IPS DF 4.7 (cell line): ENCODE measurements around the gene FBXL4.

Experiments
- DNase-seq: peaks from one replicate; pipeline ENCODE4 v3.0.0-alpha.2; 2013; ENCODE audit warnings: low spot score; ENCODE audit errors: extremely low read depth

The FBXL4 gene

DNA sequence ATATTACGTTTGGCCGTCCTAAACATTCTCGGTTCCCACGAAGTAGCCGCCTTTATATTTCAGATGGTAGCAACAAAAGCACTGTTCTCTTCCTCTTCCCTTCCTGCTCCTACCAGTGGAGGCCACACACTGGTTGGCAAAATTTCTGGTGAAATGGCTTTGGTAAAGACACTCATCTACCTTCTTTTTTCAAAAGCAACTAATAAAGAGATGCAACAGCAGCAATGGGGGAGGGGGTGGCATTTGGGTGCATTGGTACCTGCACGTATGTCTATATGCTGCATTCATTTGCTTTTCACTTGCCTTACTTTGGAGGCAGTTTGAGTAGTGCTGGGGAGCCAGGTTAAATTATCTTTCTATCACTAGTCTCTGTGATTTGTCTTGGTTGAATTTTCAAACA is 107.4 kb downstream of the FBXL4 start:
- DNase-seq = no peak

- no peak for DNase-seq
Measured at GRCh38 chr6:98839781-98840361, 107.9 kb downstream of the FBXL4 start.

DNA sequence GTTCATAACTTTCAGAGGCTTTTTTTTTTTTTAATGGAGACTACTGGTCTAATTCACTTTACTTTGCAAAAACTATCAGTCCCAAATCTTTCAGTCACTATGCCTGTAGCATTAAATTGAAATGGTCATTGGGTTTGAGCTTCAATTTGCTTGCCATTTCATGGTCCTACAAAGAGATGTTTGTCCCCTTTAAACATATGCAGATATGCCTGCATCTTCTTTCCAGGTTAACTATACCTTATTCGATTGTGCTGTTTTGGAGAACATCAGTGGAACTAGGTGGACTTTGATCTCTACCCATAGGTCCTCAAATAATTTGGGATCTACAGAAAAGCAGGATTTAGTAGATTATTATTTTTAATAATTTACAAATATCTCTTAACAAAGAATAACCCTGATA is 108.8 kb downstream of the FBXL4 start:
- no peak for DNase-seq

DNA sequence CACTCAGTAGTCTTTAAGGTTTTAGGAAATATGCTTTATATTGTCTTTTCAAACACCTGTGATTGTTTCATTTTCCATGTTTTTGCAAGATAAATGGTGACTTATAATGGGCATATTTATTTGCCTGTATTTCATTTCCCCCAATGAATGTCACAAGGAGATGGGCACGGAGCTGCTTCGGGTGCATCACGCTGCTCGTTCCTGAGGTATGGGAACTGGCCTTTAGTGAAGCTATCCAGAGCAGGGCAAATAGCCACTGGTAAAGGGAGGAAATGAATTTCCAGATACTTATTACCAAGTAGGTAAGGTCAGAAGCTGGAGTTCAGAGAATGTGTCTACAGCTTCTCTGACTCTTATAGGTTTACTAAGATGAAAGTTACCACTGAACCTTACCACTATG is 109.7 kb downstream of the FBXL4 start:
- DNase-seq = no peak

GRCh38 chr6:98836962-98837944 is 110.5 kb downstream of the FBXL4 start:
- DNase-seq = no peak

DNA sequence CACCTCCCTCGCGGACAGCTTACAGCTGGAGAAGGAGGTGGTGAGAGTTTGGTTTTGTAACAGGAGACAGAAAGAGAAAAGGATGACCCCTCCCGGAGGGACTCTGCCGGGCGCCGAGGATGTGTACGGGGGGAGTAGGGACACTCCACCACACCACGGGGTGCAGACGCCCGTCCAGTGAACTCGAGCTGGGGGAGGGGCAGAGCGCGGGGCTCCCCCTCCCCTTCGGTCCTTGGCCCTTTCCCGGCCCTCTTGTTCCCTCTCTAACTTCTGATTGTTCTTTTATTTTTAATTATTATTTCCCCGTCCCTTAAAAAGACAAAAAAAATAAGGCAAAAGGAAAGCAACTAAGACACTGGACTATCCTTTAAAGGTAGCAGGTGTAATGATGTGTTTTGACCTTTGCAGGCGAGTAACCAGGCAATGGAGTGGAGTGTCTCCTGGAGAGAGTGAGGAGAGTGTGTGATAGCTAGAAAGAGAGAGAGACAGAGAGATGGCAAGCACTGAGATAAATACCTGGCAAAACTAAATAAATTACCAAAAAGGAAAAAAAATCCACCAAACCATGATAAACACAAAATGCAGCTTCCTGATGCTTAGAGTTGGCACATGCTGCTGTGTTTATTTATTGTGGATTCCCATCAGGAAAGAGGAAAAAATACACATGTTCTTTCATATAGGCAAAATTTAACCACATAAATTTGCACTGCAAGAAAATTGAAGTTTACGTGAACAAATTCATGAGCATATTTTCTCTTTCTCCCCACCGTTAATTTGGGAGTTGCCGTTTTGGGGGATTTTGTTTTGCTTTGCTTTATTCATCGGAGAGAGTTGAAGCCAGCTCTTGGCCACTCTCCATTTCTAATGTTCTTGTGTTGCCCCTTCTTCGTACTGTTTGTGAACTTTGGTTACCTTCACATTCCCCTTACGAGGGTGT is 111.5 kb downstream of the FBXL4 start:
- DNase-seq = no peak

DNA sequence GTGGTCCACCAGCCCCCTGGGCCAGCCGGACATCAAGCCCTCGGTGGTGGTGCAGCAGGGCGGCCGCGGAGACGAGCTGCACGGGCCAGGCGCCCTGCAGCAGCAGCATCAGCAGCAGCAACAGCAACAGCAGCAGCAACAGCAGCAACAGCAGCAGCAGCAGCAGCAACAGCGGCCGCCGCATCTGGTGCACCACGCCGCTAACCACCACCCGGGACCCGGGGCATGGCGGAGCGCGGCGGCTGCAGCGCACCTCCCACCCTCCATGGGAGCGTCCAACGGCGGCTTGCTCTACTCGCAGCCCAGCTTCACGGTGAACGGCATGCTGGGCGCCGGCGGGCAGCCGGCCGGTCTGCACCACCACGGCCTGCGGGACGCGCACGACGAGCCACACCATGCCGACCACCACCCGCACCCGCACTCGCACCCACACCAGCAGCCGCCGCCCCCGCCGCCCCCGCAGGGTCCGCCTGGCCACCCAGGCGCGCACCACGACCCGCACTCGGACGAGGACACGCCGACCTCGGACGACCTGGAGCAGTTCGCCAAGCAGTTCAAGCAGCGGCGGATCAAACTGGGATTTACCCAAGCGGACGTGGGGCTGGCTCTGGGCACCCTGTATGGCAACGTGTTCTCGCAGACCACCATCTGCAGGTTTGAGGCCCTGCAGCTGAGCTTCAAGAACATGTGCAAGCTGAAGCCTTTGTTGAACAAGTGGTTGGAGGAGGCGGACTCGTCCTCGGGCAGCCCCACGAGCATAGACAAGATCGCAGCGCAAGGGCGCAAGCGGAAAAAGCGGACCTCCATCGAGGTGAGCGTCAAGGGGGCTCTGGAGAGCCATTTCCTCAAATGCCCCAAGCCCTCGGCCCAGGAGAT is 112.4 kb downstream of the FBXL4 start:
- no peak for DNase-seq

GRCh38 chr6:98834060-98835031 is 113.4 kb downstream of the FBXL4 start, which contains the start of gene POU3F2:
POU3F2 (plus strand) TSS chr6:98834574; CDS start chr6:98834874, 300 bp downstream.
- DNase-seq = no peak

DNA sequence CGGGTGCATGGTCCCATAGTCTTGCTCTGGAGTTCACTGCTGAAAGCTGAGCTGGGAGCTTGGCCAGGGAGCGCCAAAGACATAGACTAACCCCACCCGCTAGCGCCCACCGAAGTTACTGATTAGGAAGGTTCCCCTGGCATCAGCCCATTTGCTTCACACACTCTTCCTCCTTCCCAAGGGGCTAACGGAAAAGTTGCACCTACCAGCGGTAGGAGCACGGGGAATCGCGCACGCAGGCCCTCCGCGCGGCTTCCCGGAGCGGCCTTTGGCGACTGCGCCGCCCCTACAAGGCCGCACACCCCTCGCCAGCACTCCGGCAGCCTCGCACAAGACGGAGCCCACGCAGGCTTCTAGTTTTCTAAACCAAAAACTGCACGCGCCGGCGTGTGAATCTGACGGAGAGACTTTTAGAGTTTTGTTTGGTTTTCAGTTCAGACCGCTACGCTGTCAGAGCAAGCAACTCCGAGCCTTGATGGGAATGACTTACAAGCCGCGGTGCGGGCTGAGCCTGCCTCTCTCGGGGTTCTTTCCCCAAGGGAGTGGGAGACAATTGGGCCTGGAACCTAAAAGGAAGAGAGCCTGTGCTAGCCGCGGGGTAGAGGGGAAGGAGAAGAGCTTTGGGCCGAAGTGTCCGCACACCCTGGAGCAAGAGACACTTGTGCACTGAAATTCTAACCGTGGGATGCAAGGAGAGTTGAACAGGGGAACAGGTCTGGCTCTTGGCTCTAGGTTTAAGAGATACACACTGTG is 114.3 kb downstream of the FBXL4 start:
- DNase-seq = no peak

DNA sequence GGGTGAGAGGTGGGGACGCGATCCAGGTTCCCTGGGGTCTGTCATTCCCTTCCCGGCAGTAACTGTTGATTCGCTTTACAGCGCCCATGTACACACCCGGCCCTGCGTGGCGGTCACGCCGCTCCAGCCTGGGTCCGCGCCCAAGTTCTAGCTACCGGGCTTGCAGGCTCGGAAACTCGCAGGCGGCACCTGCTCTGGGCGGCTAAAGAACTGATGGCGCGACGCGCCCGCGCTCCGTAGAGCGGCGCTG is 114.8 kb downstream of the FBXL4 start:
- DNase-seq = no peak

DNA sequence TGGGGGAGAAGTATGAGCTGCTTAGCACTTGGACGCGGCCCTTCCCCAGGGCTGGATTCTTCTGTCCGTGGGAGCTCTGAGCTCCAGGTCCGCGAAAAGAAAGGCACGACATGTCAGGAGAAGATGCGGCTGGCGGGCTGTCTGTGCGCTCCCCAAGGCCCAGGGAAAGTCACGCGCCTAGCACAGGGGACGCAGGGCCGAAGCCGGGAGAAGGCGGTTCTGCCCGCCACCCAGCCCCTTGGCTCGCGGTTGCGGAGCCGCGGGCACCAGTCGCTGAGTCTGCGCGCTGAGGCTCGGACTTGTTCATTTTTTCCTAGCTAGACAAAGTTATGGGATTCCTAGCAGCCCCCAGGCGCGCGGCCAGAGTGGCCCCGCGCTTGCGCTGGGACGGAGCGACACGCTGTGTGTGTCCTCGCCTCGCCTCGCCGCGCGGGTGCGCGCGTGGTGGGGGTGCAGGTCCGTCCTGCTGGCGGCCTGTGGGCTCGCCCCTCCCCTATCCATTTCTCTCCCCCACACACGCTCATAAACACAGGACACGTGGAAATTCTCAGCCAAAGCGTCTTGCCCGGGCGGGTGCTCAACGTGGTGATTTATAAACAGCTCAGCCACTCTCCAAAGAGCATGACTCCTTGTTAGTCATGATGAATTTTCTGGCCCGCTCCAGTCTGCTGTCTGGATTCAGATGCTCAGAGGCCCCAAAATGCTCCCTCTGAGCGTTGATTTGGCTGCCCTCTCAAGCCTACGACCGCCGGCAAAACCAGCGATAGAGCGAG is 115.3 kb downstream of the FBXL4 start:
- no peak for DNase-seq

DNA sequence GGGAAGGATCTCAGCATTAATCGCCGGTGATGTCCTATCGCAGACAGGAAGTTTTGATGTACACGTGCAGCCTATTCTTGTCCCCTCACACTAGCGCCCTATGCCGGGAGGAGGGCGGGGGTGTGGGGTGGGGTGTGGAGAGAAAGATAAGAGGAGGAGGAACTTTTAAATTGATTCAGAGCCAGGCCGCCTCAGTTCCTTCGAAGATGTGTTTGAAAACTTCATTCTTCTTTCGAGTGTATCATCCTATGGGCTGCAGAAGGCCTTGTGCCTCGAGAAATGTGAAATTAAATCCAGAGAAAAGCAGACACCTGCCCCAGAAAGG is 115.8 kb downstream of the FBXL4 start:
- no peak for DNase-seq

DNA sequence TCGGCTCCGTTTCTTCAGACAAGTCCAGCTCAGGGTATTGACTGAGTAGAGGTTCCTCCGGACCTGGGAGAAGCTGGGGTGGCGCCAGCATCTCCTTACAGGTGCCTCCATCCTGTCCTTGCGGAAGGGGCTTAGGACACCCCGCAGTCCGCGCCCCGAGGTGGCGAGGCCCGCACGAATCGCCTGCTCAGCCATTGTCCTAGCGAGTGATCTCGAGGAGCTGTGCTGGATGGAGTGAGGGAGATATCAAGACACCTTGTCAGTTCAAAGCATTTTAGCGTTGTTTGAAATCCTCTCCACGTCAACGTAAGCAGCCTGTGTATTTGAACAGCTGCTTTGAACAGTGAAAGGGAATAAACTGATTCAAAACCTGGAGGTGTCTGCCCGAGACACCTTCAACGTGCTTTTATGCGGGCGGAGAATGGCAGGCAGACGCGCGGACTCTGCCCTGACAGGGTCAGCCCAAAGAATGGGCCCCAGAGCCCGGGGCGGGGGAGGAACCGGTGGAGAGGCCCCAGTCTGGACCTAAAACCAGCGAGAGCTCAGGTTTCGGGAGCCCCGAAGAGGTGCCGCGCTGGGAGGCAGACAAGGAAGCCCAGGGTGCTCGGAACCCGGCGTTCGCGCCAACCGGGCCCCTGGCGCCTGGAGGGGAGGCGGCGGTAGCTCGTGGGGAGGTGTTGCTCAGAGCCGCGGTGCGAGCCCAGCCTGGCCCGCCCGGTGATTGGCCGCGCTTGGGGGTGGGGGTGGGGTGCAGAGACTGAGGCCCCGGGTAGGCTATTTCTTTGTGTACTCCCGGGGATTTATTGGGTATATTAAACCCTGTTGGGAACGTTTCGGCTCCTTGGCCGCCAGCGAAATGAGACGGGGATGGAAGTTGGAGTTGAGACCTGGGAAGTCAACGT is 116.4 kb downstream of the FBXL4 start:
- no peak for DNase-seq

GRCh38 chr6:98830146-98830545 is 117.6 kb downstream of the FBXL4 start:
- DNase-seq = no peak

- no peak for DNase-seq
Measured at GRCh38 chr6:98828941-98829411, 118.8 kb downstream of the FBXL4 start.

GRCh38 chr6:98828211-98828788 is 119.4 kb downstream of the FBXL4 start:
- no peak for DNase-seq
